Loucy (cell line): ENCODE measurements around the gene KCNK3.

Source experiments
- EZH2phosphoT487 ChIP-seq: fragments of 200-600 bp; IDR thresholded peaks from 2 replicates; pipeline ENCODE4 v1.6.1; 2018; ENCODE audit warnings: antibody characterized with exemption, mild to moderate bottlenecking, moderate library complexity, borderline replicate concordance
- TF ChIP-seq, protein P1 (sequence below): fragments of 200-600 bp; sonication (generic); conservative IDR thresholded peaks from 2 replicates; pipeline ENCODE4 v1.5.1; 2014; ENCODE audit warnings: mild to moderate bottlenecking, antibody characterized with exemption, low read length

GRCh38 chr2:26645762-26646161 is 46.8 kb upstream of the KCNK3 start:
- TF ChIP-seq, protein P1, sequence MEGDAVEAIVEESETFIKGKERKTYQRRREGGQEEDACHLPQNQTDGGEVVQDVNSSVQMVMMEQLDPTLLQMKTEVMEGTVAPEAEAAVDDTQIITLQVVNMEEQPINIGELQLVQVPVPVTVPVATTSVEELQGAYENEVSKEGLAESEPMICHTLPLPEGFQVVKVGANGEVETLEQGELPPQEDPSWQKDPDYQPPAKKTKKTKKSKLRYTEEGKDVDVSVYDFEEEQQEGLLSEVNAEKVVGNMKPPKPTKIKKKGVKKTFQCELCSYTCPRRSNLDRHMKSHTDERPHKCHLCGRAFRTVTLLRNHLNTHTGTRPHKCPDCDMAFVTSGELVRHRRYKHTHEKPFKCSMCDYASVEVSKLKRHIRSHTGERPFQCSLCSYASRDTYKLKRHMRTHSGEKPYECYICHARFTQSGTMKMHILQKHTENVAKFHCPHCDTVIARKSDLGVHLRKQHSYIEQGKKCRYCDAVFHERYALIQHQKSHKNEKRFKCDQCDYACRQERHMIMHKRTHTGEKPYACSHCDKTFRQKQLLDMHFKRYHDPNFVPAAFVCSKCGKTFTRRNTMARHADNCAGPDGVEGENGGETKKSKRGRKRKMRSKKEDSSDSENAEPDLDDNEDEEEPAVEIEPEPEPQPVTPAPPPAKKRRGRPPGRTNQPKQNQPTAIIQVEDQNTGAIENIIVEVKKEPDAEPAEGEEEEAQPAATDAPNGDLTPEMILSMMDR, result no peak
- TF ChIP-seq EZH2phosphoT487, result no peak
